ENCODE measurements around the gene HOXD4. TPM values are rescaled to one million over a fixed set of nuclear protein-coding genes. Genes with fewer than 3 reads are reported as not detected.
A peak's percentile ranks its signal among the peaks of the same experiment; 100 is the strongest.

Gene HOXD4
- total RNA-seq, 1 donor from 2014 or later = 1.0 TPM

DNA sequence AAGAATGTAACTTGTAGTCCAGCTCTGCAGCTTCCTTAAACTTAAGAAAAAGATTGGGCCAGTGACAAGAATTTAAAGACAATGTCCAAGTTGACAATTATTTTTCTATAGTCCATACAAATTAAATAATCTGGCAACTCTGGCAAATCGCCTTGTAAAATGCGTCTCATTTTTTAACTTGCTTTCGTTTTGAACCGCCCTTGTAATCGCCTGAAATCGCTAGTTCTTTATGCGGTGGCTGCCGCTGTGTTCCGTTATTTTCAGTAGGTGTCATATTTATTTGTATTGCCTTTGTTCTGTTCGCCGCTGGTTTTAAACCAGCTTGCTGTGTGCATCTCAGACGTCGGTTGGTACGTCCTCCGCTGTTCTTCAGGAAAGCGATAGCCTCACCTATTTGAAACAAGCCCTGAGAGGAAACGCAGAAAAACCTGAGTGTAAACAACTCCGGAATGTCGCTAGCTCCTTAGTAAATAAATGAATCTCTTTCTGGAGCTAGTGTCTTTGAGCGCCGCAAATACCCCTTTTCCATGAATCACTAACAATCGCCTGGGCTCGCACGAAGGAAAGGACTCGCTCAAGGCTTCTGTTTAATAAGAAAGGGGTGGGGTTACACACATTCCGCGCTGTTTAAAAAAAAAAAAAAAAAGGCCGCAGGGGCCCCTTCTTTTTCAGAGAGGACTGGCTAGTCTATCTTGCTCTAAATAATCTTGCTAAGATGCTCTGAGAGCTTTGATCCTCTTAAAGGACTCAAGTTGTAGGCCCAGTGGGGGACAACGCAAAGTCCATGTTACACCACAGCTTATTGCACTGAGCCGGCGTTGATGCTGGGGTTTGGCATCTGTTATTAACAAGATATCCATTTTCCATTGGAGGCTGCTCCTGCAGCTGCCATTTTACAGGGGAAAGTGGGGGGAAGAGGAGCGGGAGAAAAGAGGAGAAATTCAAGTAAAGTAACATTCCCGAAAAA is 18.9 kb upstream of the HOXD4 start:
- Histone ChIP-seq H3K4me3 (ENCODE audit: low read length in 3 of 3) (peak overlapping the region; percentile 22 to 66 (median 49)), H3K9ac (ENCODE audit: low read depth in 1 of 3, low read length in 3 of 3) (peak overlapping the region; percentile 47 to 76 (median 60)), H3K4me1 (ENCODE audit: control insufficient read depth in 3 of 3, insufficient read depth in 3 of 3, low read length in 3 of 3) (peaks cover 9 to 31% (median 10%) of the 10 kb centered on the region in 3 donors), H3K36me3 (ENCODE audit: control insufficient read depth in 3 of 3, insufficient read depth in 3 of 3, low read length in 3 of 3) (peaks cover 0 to 2% (median 0%) of the 10 kb centered on the region in 3 donors), H3K9me3 (ENCODE audit: control insufficient read depth in 3 of 3, low read length in 3 of 3) (no peaks in the 10 kb centered on the region), H3K27ac (ENCODE audit: low read depth, low read length) (peak overlapping the region; percentile 50), H3K27me3 (ENCODE audit: control insufficient read depth in 3 of 3, insufficient read depth in 3 of 3, low read length in 3 of 3) (peaks cover 19 to 69% (median 29%) of the 10 kb centered on the region in 3 donors)

DNA sequence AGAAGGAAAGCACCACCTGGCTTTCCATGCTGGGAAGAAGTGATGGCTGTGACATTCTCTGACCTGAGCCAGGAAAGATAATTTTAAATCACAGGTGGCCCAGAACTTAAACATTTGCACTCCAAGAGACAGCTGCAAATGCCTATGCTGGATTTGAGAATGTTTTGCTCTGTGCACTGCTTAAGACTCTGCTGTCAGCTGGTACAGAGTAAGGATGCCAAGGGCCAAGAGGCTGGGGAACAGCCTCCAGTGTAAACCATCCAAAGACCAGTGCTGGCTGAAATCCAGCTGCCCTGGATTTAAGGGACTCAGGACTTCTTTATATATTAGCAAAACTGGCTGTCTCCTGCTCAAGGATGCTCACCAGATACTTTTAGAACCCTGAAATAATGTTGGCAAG is 18.0 kb upstream of the HOXD4 start:
- Histone ChIP-seq H3K36me3 (ENCODE audit: control insufficient read depth in 3 of 3, insufficient read depth in 3 of 3, low read length in 3 of 3) (peaks cover 0 to 2% (median 0%) of the 10 kb centered on the region in 3 donors), H3K4me3 (ENCODE audit: low read length in 3 of 3) (no peak overlapping the region), H3K9ac (ENCODE audit: low read depth in 1 of 3, low read length in 3 of 3) (peak overlapping the region in 1 of 3 donors; percentile 3), H3K27ac (ENCODE audit: low read depth, low read length) (no peak overlapping the region), H3K4me1 (ENCODE audit: control insufficient read depth in 3 of 3, insufficient read depth in 3 of 3, low read length in 3 of 3) (peaks cover 6 to 26% (median 12%) of the 10 kb centered on the region in 3 donors), H3K9me3 (ENCODE audit: control insufficient read depth in 3 of 3, low read length in 3 of 3) (no peaks in the 10 kb centered on the region), H3K27me3 (ENCODE audit: control insufficient read depth in 3 of 3, insufficient read depth in 3 of 3, low read length in 3 of 3) (peaks cover 13 to 65% (median 23%) of the 10 kb centered on the region in 3 donors)

DNA sequence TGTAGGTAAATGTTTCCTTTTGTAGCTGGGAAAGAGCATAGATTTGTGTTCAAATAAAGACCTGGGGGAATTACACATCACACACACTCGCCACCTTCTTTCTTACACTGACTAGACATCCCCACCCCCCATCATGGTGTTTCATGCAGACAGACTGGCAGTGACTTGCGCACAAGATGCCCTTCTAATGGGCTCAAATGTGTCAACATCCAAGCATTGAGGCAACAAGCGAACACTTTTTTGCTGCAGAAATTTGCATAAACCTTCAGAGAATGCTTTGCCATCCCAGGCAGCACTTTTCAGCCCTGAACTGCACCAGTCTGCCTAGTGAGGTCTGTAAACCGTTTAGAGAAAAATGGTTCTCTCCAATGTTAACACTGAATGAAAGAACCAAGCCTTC is 17.3 kb upstream of the HOXD4 start:
- Histone ChIP-seq H3K27ac (ENCODE audit: low read depth, low read length) (peak overlapping the region; percentile 88), H3K27me3 (ENCODE audit: control insufficient read depth in 3 of 3, insufficient read depth in 3 of 3, low read length in 3 of 3) (peaks cover 12 to 65% (median 18%) of the 10 kb centered on the region in 3 donors), H3K4me3 (ENCODE audit: low read length in 3 of 3) (peak overlapping the region in 1 of 3 donors; percentile 23), H3K9me3 (ENCODE audit: control insufficient read depth in 3 of 3, low read length in 3 of 3) (no peaks in the 10 kb centered on the region), H3K4me1 (ENCODE audit: control insufficient read depth in 3 of 3, insufficient read depth in 3 of 3, low read length in 3 of 3) (peaks cover 6 to 21% (median 16%) of the 10 kb centered on the region in 3 donors), H3K36me3 (ENCODE audit: control insufficient read depth in 3 of 3, insufficient read depth in 3 of 3, low read length in 3 of 3) (peaks cover 0 to 2% (median 0%) of the 10 kb centered on the region in 3 donors), H3K9ac (ENCODE audit: low read depth in 1 of 3, low read length in 3 of 3) (no peak overlapping the region)

DNA sequence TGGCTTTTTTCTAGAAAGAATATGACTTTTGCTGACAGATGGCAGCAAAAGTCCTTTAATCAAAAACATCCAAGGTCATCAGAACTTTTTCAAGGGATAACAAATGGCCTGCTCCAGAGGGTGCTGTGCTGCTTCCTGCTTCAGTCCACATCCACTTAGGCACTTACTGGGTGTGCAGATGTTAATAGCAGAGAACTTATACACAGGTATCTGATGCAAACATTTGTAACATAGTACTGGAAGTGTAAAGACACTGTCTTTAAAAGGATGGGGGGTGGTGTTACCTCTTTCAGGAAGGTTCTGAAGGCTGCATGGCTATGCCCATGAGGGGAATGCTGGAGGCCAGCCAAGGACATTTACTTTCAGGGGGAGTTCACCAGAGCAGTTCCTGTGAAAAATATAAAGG is 16.3 kb upstream of the HOXD4 start:
- Histone ChIP-seq H3K36me3 (ENCODE audit: control insufficient read depth in 3 of 3, insufficient read depth in 3 of 3, low read length in 3 of 3) (peaks cover 0 to 2% (median 0%) of the 10 kb centered on the region in 3 donors), H3K4me3 (ENCODE audit: low read length in 3 of 3) (no peak overlapping the region), H3K27ac (ENCODE audit: low read depth, low read length) (peak overlapping the region; percentile 88), H3K9ac (ENCODE audit: low read depth in 1 of 3, low read length in 3 of 3) (no peak overlapping the region), H3K9me3 (ENCODE audit: control insufficient read depth in 3 of 3, low read length in 3 of 3) (no peaks in the 10 kb centered on the region), H3K4me1 (ENCODE audit: control insufficient read depth in 3 of 3, insufficient read depth in 3 of 3, low read length in 3 of 3) (peaks cover 8 to 27% (median 21%) of the 10 kb centered on the region in 3 donors), H3K27me3 (ENCODE audit: control insufficient read depth in 3 of 3, insufficient read depth in 3 of 3, low read length in 3 of 3) (peaks cover 12 to 69% (median 21%) of the 10 kb centered on the region in 3 donors)

DNA sequence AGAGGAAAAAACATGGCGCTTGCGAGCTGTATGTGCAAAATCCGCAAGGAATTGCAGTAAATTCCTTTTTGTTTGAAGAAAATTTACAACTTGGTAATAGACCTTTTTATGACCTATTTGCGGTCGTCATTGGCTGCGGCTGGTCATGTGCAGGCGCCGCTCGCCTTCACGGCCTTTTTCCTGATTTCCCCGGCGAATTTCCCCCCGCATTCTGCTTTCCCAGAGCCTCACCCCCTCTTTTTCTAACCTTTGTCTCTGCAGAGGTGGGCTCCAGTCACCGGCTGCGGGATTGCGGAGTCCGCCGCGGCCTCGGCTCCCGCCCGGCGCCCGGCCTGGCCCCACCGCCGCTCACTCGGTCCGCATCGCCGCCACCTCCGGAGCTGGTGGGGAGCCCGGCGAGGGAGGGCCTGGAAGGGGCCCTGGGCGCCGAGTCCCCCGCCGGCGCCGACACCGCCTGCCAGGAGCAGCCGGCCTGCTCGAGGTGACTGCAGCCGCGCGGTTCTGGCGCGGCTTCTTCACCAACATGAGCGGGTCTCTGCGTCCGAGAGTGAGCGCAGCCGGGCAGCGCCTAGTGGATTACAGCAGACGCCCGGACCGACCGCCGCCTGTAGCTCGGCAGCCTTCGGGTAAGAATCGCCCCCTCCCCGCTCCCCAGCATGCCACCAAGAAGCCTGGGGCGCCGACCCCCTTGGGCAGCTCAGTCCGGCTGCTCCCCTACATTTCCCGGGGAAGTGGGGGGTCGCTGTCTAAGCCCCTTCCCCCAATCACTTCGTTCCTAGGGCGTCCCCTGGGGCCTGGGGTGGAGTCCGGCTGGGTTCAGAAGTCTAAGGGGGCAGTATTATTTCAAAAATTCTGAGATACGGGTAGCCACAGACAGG is 14.7 kb upstream of the HOXD4 start:
- Histone ChIP-seq H3K27ac (ENCODE audit: low read depth, low read length) (peak overlapping the region; percentile 88), H3K4me3 (ENCODE audit: low read length in 3 of 3) (peak overlapping the region; percentile 68 to 87 (median 77)), H3K36me3 (ENCODE audit: control insufficient read depth in 3 of 3, insufficient read depth in 3 of 3, low read length in 3 of 3) (peaks cover 0 to 2% (median 0%) of the 10 kb centered on the region in 3 donors), H3K9me3 (ENCODE audit: control insufficient read depth in 3 of 3, low read length in 3 of 3) (no peaks in the 10 kb centered on the region), H3K4me1 (ENCODE audit: control insufficient read depth in 3 of 3, insufficient read depth in 3 of 3, low read length in 3 of 3) (peaks cover 17 to 34% (median 28%) of the 10 kb centered on the region in 3 donors), H3K27me3 (ENCODE audit: control insufficient read depth in 3 of 3, insufficient read depth in 3 of 3, low read length in 3 of 3) (peaks cover 16 to 80% (median 17%) of the 10 kb centered on the region in 3 donors), H3K9ac (ENCODE audit: low read depth in 1 of 3, low read length in 3 of 3) (peak overlapping the region; percentile 79 to 85 (median 84))

DNA sequence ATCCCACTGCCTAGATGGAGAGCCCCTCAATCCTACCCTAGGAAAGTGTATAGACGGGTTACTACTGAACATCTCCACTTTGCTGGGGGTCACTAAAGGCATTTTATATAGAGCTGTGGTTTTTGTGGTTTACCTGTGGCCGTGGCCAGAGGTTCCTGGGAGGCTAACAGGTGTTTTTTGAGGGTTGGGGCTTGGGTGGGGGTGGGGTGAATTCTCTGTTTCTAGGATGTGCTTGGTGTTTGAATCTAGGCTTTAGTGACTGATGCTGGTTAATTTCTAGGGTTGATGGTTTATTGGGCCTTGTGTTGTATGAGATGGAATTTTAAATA is 14.1 kb upstream of the HOXD4 start:
- Histone ChIP-seq H3K27ac (ENCODE audit: low read depth, low read length) (peak overlapping the region; percentile 88), H3K9ac (ENCODE audit: low read depth in 1 of 3, low read length in 3 of 3) (peak overlapping the region; percentile 79 to 85 (median 84)), H3K9me3 (ENCODE audit: control insufficient read depth in 3 of 3, low read length in 3 of 3) (no peaks in the 10 kb centered on the region), H3K4me1 (ENCODE audit: control insufficient read depth in 3 of 3, insufficient read depth in 3 of 3, low read length in 3 of 3) (peaks cover 17 to 34% (median 28%) of the 10 kb centered on the region in 3 donors), H3K27me3 (ENCODE audit: control insufficient read depth in 3 of 3, insufficient read depth in 3 of 3, low read length in 3 of 3) (peaks cover 15 to 75% (median 16%) of the 10 kb centered on the region in 3 donors), H3K36me3 (ENCODE audit: control insufficient read depth in 3 of 3, insufficient read depth in 3 of 3, low read length in 3 of 3) (peaks cover 0 to under 1% (median 0%) of the 10 kb centered on the region in 3 donors), H3K4me3 (ENCODE audit: low read length in 3 of 3) (peak overlapping the region; percentile 68 to 87 (median 77))

DNA sequence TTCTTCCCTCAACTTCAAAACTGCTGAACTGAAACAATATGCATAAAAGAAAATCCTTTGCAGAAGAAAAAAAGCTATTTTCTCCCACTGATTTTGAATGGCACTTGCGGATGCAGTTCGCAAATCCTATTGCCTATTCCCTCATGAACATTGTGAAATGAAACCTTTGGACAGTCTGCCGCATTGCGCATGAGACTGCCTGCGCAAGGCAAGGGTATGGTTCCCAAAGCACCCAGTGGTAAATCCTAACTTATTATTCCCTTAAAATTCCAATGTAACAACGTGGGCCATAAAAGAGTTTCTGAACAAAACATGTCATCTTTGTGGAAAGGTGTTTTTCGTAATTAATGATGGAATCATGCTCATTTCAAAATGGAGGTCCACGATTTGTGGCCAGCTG is 13.4 kb upstream of the HOXD4 start:
- H3K36me3 ChIP-seq (ENCODE audit: control insufficient read depth in 3 of 3, insufficient read depth in 3 of 3, low read length in 3 of 3) = no peaks in the 10 kb centered on the region
- peak overlapping the region; percentile 76 for H3K27ac ChIP-seq (ENCODE audit: low read depth, low read length)
- peaks cover 12 to 73% (median 16%) of the 10 kb centered on the region in 3 donors for H3K27me3 ChIP-seq (ENCODE audit: control insufficient read depth in 3 of 3, insufficient read depth in 3 of 3, low read length in 3 of 3)
- H3K4me1 ChIP-seq (ENCODE audit: control insufficient read depth in 3 of 3, insufficient read depth in 3 of 3, low read length in 3 of 3) = peaks cover 19 to 34% (median 28%) of the 10 kb centered on the region in 3 donors
- peak overlapping the region in 2 of 3 donors; percentile 5 to 48 for H3K9ac ChIP-seq (ENCODE audit: low read depth in 1 of 3, low read length in 3 of 3)
- H3K9me3 ChIP-seq (ENCODE audit: control insufficient read depth in 3 of 3, low read length in 3 of 3) = no peaks in the 10 kb centered on the region
- peak overlapping the region in 2 of 3 donors; percentile 10 to 87 for H3K4me3 ChIP-seq (ENCODE audit: low read length in 3 of 3)

DNA sequence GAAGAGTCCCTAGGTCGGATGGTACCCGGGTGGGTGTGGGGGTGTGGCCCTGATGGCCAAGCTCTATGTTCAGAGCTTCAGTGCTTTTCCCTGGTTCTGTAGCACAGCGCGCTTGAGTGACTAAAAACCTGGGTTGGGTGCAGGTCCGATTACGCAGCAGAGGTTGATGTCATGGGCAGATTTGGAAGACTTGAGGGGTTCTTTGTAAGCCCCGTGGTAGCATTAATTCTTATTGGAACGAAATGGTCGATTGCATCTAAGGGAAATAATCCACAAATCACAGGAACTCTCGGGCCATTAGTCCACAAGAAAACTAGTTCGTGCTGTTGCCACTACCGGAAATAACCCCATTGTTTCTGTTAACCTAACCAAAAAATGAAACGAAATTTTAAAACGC is 12.8 kb upstream of the HOXD4 start:
- Histone ChIP-seq H3K4me3 (ENCODE audit: low read length in 3 of 3) (peak overlapping the region in 2 of 3 donors; percentile 10 to 63), H3K27me3 (ENCODE audit: control insufficient read depth in 3 of 3, insufficient read depth in 3 of 3, low read length in 3 of 3) (peaks cover 12 to 72% (median 16%) of the 10 kb centered on the region in 3 donors), H3K9me3 (ENCODE audit: control insufficient read depth in 3 of 3, low read length in 3 of 3) (no peaks in the 10 kb centered on the region), H3K9ac (ENCODE audit: low read depth in 1 of 3, low read length in 3 of 3) (peak overlapping the region; percentile 30 to 61 (median 60)), H3K36me3 (ENCODE audit: control insufficient read depth in 3 of 3, insufficient read depth in 3 of 3, low read length in 3 of 3) (no peaks in the 10 kb centered on the region), H3K27ac (ENCODE audit: low read depth, low read length) (peak overlapping the region; percentile 76), H3K4me1 (ENCODE audit: control insufficient read depth in 3 of 3, insufficient read depth in 3 of 3, low read length in 3 of 3) (peaks cover 19 to 34% (median 28%) of the 10 kb centered on the region in 3 donors)

DNA sequence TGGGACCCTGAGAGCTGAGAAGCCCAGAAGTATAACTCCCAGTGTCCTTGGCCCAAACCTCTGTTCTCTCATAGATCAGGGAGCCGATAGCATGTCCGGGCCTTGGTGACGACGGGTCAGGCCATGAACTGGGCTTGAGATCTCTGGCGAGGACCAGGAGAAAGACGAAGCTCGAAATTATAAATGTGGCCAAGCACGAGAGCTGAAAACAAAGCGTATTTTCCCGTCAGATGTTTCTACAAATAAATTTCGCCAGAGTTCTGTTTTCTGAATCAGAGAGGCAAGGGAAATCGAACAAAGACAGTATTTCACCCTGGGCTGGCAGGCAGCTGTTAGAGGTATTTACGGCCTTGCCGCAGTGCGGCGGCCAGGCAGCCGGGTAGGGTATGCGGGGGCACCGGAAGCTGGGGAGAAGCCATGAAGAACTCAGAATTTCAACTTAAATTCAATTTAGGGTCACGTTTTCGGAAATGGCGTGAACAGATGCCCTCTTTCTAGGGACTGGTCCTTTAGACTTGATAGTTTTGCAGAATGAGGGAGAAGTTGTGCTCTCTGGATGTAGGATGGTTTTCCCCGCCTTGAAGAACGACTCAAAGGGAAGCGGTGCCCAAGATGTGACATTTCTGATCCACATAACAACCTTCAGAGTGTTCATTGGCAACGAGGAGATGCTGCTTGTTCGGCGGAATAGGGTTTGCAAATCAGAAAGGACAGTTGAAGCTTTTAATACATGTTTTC is 12.3 kb upstream of the HOXD4 start:
- Histone ChIP-seq H3K9ac (ENCODE audit: low read depth in 1 of 3, low read length in 3 of 3) (peak overlapping the region; percentile 30 to 61 (median 60)), H3K4me3 (ENCODE audit: low read length in 3 of 3) (peak overlapping the region; percentile 39 to 63 (median 45)), H3K9me3 (ENCODE audit: control insufficient read depth in 3 of 3, low read length in 3 of 3) (no peaks in the 10 kb centered on the region), H3K27ac (ENCODE audit: low read depth, low read length) (peak overlapping the region; percentile 76), H3K27me3 (ENCODE audit: control insufficient read depth in 3 of 3, insufficient read depth in 3 of 3, low read length in 3 of 3) (peaks cover 12 to 67% (median 15%) of the 10 kb centered on the region in 3 donors), H3K36me3 (ENCODE audit: control insufficient read depth in 3 of 3, insufficient read depth in 3 of 3, low read length in 3 of 3) (no peaks in the 10 kb centered on the region), H3K4me1 (ENCODE audit: control insufficient read depth in 3 of 3, insufficient read depth in 3 of 3, low read length in 3 of 3) (peaks cover 19 to 33% (median 28%) of the 10 kb centered on the region in 3 donors)
